Peyer's patch (tissue), 4 donors: ENCODE data around the gene CHMP2B. TPM values are rescaled to one million over a fixed set of nuclear protein-coding genes. Genes with fewer than 3 reads are reported as not detected.
"Not testable (repeated sequence)": the region's sequence is repeated elsewhere in the genome, so short reads cannot be mapped to it uniquely, and the experiment has no call there.

ENCODE experiments used
- DNase-seq, 3 donors: peaks; one replicate each; pipeline ENCODE4 v3.0.0-alpha.2; 2017 to 2019
- H3K27ac ChIP-seq, 4 donors: fragments of 200-600 bp; sonication (generic); one replicate each; pipeline ENCODE4 v1.5.1; 2016 to 2019
- H3K27me3 ChIP-seq, 2 donors: fragments of 200-600 bp; sonication (generic); one replicate each; pipeline ENCODE4 v1.5.1; 2019
- H3K36me3 ChIP-seq, 3 donors: fragments of 200-600 bp; sonication (generic); one replicate each; pipeline ENCODE4 v1.5.1; 2016 to 2019
- H3K4me1 ChIP-seq, 4 donors: fragments of 200-600 bp; sonication (generic); one replicate each; pipeline ENCODE4 v1.5.1; 2016 to 2019
- H3K4me3 ChIP-seq, 4 donors: fragments of 200-600 bp; sonication (generic); 1 replicate in 3 of 4; 2 replicates in 1 of 4; pipeline ENCODE4 v1.5.1; 2016 to 2019; ENCODE audit warnings: mild to moderate bottlenecking in 1 of 4
- H3K9me3 ChIP-seq, 4 donors: fragments of 200-600 bp; sonication (generic); one replicate each; pipeline ENCODE4 v1.5.1; 2016 to 2019; ENCODE audit warnings: mild to moderate bottlenecking in 1 of 4
- POLR2A ChIP-seq, 2 donors: fragments of 450-650 bp; IDR thresholded peaks; one replicate each; pipeline ENCODE4 v1.5.1; 2017; ENCODE audit warnings: antibody characterized with exemption in 2 of 2, mild to moderate bottlenecking in 2 of 2, moderate library complexity in 2 of 2
- total RNA-seq, 4 donors: library from RNA; depleted of rRNA; stranded (reverse); fragments of >200 nt; gene quantifications; one replicate each; pipeline ENCODE4 v1.1.0, GENCODE V29; 2016
- TF ChIP-seq, protein P1 (sequence below), 6 experiments: fragments of 450-650 bp in 4 of 6; fragments of 200-600 bp in 2 of 6; sonication (generic) in 1 of 6; IDR thresholded peaks; one replicate each; pipeline ENCODE4 v1.5.1; 2017 to 2019; ENCODE audit warnings: antibody characterized with exemption in 6 of 6, mild to moderate bottlenecking in 3 of 6, moderate library complexity in 1 of 6

CHMP2B gene
- total RNA-seq, 4 donors from 2014 or later: 27.1 to 60.6 (median 38.6) TPM

DNA sequence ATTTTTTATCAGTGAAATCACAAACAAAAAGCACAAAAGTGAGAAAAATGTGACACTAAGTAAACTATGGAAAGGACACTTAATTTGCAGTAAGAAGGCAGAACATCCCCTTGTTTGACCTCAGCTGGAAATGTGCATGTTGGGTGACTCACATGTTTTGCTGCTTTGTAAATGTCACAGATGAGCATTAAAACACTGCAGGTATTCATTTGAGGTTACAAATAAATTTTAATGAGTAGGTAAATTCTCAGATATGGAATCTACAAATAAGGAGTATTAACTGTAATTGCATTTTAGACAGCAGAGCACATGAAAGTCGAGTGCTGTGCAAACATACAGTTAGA lies 20.3 kb downstream of the CHMP2B start:
- Histone ChIP-seq H3K36me3 (peaks cover 0 to 41% (median 0%) of the 10 kb centered on the region in 3 donors), H3K27ac (no peak overlapping the region), H3K27me3 (no peaks in the 10 kb centered on the region), H3K9me3 (no peaks in the 10 kb centered on the region), H3K4me1 (no peaks in the 10 kb centered on the region), H3K4me3 (no peak overlapping the region)
- DNase-seq: no peak
- TF ChIP-seq POLR2A (IDR thresholded peaks at IDR 0.05): no peak

DNA sequence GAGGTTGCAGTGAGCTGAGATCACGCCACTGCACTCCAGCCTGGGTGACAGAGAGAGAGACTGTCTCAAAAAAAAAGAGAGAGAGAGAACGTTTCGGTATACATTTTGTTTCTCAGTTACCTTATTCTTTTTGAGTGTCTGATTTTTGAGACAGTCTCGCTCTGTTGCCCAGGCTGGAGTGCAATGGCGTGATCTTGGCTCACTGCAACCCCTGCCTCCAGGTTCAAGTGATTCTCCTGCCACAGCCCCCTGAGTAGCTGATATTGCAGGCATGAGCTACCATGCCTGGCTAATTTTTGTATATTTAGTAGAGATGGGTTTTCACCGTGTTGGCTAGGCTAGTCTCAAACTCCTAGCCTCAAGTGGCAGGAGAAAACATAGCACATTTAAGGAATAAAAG lies 21.1 kb downstream of the CHMP2B start:
- H3K9me3 ChIP-seq, H3K4me3 ChIP-seq, H3K27ac ChIP-seq, DNase-seq, H3K27me3 ChIP-seq, H3K4me1 ChIP-seq: not testable (repeated sequence)
- H3K36me3 ChIP-seq: peaks cover 0 to 44% (median 0%) of the 10 kb centered on the region in 3 donors

DNA sequence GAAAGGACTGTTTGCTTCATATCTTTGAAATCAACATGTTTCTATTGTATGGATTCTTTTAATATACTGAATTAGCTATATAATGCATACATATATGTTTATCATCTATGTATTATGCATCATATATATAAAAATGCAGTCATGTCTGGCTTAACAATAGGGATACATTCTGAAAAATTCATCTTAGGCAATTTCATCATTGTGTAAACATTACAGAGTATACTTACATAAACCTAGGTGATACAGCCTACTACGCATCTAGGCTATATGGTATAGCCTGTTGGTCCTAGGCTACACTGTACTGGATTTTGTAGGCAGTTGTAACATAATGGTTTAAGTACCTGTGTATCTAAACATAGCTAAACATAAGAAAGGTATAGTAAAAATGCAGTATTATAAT lies 21.7 kb downstream of the CHMP2B start:
- Histone ChIP-seq H3K4me3 (no peak overlapping the region), H3K9me3 (no peaks in the 10 kb centered on the region), H3K27me3 (no peaks in the 10 kb centered on the region), H3K36me3 (peaks cover 0 to 50% (median 0%) of the 10 kb centered on the region in 3 donors), H3K4me1 (no peaks in the 10 kb centered on the region), H3K27ac (no peak overlapping the region)
- TF ChIP-seq, protein P1, sequence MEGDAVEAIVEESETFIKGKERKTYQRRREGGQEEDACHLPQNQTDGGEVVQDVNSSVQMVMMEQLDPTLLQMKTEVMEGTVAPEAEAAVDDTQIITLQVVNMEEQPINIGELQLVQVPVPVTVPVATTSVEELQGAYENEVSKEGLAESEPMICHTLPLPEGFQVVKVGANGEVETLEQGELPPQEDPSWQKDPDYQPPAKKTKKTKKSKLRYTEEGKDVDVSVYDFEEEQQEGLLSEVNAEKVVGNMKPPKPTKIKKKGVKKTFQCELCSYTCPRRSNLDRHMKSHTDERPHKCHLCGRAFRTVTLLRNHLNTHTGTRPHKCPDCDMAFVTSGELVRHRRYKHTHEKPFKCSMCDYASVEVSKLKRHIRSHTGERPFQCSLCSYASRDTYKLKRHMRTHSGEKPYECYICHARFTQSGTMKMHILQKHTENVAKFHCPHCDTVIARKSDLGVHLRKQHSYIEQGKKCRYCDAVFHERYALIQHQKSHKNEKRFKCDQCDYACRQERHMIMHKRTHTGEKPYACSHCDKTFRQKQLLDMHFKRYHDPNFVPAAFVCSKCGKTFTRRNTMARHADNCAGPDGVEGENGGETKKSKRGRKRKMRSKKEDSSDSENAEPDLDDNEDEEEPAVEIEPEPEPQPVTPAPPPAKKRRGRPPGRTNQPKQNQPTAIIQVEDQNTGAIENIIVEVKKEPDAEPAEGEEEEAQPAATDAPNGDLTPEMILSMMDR (IDR thresholded peaks at IDR 0.05): no peak
- TF ChIP-seq POLR2A (IDR thresholded peaks at IDR 0.05): no peak
- DNase-seq: no peak

DNA sequence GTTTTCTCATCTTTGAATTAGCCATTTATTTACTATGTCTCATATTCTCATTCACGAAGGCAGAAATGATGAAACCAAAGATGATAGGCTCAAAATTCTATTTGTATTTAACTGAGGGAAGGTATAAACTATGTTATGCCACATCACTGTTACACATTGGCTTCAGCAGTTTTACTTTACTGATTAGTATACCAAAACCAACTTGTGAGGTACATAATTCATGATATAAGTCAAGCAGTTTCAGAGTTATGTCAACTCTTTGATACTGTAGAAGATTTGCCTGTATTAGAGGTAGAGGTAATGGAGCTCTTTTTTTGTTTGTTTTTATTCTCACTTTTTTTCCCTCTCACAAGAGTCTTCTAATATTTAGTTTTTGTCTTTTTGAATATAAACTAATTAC lies 22.9 kb downstream of the CHMP2B start:
- H3K36me3 ChIP-seq: peaks cover 0 to 56% (median 0%) of the 10 kb centered on the region in 3 donors
- no peak for DNase-seq

DNA sequence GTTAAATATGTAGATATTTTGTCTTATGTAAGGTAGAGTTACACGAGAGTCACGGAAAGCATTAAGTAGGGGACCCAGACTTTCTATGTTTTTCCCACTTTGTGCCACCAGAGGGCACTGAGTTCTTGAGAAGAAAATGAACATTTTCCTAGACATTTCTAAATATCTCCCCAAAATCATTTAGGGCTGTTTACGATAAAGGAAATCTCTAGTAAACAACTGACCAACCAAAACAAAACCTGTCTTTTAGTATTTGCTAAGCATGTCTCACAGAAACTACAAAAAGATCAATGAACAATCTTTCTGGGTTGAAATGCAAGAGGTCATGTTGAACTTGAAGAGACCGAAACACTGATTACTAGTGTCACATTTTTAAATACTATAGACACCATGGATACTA lies 33.2 kb downstream of the CHMP2B start:
- Histone ChIP-seq H3K4me3 (no peak overlapping the region), H3K36me3 (peaks cover 0 to 10% (median 0%) of the 10 kb centered on the region in 3 donors), H3K9me3 (no peaks in the 10 kb centered on the region), H3K27me3 (no peaks in the 10 kb centered on the region), H3K27ac (no peak overlapping the region), H3K4me1 (no peaks in the 10 kb centered on the region)
- TF ChIP-seq, protein P1 (IDR thresholded peaks at IDR 0.05): peak in 5 of 6 experiments; percentile 35 to 68 (median 50)
- TF ChIP-seq POLR2A (IDR thresholded peaks at IDR 0.05): no peak
- DNase-seq: peak in 2 of 3 donors; percentile 42 to 67

More for the DNA sequence above, 22.9 kb downstream of the CHMP2B start:
- TF ChIP-seq, protein P1 (IDR thresholded peaks at IDR 0.05): no peak
- no peak for TF ChIP-seq POLR2A (IDR thresholded peaks at IDR 0.05)
- H3K4me1 ChIP-seq: no peaks in the 10 kb centered on the region
- no peaks in the 10 kb centered on the region for H3K9me3 ChIP-seq
- no peak overlapping the region for H3K4me3 ChIP-seq
- no peak overlapping the region for H3K27ac ChIP-seq
- H3K27me3 ChIP-seq: no peaks in the 10 kb centered on the region

DNA sequence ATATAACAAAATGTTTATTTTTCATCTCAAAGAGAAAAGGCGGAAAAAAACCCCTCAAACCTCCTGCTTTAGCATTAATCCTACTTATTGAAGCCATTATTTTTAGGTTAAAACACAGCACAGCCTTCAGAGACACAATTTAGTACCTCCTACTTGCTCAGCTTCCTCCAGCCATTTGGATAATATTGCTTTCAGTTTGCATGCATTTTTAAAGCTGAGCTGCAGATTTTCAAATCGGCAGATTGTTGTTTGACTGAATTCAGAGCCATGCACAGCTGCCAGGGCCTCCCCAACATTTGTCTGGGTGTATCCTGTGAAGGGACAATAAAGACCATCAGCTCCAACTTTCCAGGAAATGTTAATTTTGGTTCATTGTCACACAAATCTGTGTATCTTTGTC lies 34.8 kb downstream of the CHMP2B start:
- DNase-seq: no peak
- Histone ChIP-seq H3K4me3 (no peak overlapping the region), H3K27me3 (no peaks in the 10 kb centered on the region), H3K27ac (no peak overlapping the region), H3K9me3 (no peaks in the 10 kb centered on the region), H3K4me1 (no peaks in the 10 kb centered on the region), H3K36me3 (no peaks in the 10 kb centered on the region)
- TF ChIP-seq POLR2A (IDR thresholded peaks at IDR 0.05): no peak
- TF ChIP-seq, protein P1 (IDR thresholded peaks at IDR 0.05): no peak

DNA sequence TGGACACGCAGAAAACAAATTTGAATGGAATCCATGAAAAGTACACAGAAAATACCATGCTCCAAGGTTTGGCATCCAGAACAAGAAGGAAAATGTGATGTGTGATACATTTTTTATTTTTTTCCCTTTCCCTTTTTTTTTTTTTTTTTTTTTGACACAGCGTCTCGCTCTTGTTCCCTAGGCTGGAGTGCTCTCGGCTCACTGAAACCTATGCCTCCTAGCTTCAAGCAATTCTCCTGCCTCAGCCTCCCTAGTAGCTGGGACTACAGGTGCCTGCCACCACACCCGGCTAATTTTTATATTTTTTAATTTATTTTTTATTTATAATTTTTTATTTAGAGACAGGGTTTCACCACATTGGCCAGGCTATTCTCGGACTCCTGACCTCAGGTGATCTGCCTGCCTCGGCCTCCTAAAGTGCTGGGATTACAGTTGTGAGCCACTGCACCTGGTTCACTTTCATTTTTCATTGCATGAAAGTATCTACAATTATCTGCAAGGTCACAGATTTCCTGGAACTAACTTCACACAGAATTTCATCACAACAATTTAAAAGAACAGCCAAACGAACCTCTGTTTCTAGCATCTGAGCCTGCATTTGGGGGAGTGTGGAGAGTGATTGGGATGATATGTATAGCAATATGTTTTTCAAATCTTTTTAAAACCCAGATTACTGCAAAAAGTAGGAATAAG lies 41.0 kb downstream of the CHMP2B start:
- Histone ChIP-seq H3K4me1 (no peaks in the 10 kb centered on the region), H3K27me3 (no peaks in the 10 kb centered on the region), H3K9me3 (no peaks in the 10 kb centered on the region), H3K36me3 (no peaks in the 10 kb centered on the region), H3K4me3 (no peak overlapping the region), H3K27ac (no peak overlapping the region)
- DNase-seq: no peak
- no peak for TF ChIP-seq POLR2A (IDR thresholded peaks at IDR 0.05)
- TF ChIP-seq, protein P1 (IDR thresholded peaks at IDR 0.05): no peak
